SKM-1 treated with dmso at 0.1 percent for 144 hours (cell line): Measurements from ENCODE around the gene PXN.
A peak's percentile ranks its signal among the peaks of the same experiment; 100 is the strongest.
"Not testable (repeated sequence)": the region's sequence is repeated elsewhere in the genome, so short reads cannot be mapped to it uniquely, and the experiment has no call there.

Experiments used
- DNase-seq: peaks from one replicate; lab custom pipeline; 2025; ENCODE audit not compliant: unreplicated experiment; lab: John Stamatoyannopoulos, UW

PXN gene

DNA sequence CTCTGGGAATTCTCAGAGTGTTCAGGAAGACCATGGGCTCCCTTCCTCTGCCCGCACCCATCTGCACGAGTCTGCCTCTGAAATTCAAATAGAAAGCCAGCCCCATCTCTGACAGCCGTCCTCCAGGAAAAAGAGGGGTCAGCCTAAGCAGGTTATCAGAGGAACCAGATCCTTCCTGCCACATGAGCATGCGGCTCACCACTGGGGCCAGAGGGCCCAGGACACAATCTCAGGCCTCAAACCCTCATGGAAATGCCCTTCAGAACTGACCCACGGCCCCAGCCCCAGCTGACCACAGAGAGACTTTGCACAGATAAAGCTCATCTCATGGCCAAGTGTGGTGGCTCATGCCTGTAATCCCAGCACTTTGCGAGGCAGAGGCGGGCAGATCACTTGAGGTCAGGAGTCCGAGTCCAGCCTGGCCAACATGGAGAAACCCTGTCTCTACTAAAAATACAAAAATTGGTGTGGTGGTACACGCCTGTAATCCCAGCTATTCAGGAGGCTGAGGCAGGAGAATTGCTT is 23.2 kb downstream of the PXN start:
- no peak for DNase-seq

DNA sequence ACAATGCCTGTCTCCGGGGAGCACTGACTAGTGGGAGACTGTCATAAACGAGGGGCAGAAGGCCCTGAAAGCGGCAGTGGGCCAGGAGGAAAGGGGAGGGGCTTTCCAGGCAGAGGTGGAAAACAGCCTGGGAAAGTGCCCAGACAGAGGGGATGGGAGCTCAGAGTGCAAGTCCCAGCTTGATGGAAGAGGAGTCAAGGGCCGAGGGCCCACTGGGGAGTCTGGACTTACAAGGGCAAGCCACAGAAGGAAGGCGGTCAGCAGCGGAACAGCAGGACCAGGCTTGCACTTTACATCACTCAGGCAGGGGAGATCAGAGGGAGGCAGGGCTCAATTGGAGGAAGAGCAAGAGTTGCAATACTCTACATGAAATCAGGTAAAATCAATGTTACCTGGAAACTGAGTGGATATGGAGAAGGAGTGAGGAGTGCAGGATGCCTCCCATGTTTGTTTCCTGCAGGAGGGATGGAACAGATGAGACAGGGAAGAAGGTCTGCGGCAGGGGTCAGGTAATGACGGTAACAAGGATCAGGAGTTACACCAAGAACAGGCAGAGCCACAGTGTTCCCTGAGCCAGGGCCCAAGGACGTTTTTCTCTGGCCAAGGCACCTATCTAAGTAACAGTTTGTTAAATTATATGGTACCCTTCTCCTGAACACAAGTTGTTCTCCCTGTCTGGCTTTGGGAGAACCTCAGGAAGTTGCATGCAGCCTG is 23.8 kb downstream of the PXN start:
- DNase-seq, result no peak

DNA sequence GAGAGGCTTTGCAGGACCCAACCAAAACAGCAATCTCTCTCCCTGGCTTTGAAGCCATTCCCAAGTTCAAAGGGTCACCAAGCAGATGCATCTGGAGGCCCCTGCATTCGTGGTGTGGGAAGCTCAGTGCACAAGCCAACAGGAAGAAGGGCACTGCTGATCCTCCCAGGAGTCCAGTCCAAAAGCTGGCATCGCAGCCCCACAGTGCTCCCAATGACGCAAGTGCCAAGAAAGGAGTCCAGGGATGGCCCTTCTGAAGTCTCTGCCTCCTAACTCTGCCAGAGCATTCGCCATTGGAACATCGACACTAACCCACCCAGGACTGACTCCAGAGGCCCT is 25.1 kb downstream of the PXN start:
- no peak for DNase-seq

DNA sequence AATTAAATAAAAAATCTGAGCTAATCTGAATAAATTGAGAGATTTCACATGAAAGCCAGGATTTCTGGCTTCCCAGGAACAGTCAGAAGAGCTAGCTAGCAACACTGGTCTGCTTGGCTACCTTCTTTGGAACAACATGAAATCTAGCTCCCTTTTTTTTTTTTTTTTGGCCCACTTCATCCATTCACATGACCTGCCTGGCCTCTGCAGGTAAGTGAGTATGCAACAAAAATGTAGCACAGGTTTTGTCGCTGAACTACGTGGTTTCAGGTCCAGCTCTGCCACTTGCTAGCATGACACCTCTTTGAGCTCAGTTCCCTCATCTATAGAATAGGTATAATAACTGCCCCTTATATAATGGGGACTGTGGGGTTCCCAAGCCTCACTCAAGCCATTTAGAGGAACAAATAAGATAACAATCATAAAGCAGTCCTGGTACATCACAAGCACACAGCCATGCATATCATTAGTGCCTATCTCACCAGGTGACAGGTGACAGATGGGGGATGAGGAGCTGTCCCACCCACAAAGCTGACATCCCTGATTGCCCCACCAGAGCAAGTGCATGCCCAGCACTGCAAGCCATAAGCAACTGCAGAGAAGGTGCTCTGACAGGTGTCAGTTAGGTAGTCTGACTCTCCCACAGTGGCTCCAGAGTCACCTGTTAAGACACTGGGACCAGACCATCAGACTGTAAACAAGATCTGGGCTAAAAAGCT is 25.6 kb downstream of the PXN start:
- no peak for DNase-seq

DNA sequence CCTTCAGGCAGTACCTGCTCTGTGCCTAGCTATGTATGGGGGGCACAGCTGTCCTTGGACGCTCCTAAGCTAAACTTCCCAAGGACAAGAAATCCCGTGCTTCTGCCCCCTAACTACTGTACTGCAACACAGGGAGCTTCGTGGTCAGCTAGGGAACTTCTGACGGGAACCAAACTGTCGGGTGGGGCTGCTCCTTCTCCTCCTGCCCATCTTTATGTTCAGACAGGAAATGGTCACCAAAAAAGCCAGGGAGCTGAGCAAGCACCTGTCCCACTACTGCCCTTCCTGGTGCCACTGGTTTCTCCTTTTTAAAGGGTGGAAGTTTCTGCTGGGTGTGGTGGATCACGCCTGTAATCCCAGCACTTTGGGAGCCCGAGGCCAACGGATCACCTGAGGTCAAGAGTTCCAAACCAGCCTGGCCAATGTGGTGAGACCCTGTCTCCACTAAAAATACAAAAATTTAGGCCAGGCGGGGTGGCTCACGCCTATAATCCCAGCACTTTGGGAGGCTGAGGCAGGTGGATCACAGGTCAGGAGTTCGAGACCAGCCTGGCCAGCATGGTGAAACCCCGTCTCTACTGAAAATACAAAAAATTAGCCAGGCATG is 26.6 kb downstream of the PXN start:
- DNase-seq, result no peak

DNA sequence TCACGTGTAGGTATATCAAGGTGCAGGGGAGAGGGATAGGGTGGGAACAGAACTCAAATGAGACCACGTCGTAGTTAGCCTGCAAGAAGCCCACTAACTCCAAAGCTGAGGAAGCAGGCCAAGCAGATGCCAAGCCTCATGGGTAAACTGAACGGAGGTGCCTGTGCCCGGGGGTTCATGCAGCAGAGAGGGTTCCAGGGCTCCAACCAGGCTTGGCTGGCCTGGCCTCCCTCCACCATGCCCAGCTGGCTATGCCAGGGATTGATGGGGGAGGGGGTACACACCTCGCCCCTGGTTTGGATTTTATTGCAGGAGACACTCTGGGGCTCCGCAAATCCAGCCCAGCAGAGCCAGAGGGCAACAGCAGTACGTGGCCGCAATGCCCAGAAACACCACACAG is 27.3 kb downstream of the PXN start:
- DNase-seq, result no peak

DNA sequence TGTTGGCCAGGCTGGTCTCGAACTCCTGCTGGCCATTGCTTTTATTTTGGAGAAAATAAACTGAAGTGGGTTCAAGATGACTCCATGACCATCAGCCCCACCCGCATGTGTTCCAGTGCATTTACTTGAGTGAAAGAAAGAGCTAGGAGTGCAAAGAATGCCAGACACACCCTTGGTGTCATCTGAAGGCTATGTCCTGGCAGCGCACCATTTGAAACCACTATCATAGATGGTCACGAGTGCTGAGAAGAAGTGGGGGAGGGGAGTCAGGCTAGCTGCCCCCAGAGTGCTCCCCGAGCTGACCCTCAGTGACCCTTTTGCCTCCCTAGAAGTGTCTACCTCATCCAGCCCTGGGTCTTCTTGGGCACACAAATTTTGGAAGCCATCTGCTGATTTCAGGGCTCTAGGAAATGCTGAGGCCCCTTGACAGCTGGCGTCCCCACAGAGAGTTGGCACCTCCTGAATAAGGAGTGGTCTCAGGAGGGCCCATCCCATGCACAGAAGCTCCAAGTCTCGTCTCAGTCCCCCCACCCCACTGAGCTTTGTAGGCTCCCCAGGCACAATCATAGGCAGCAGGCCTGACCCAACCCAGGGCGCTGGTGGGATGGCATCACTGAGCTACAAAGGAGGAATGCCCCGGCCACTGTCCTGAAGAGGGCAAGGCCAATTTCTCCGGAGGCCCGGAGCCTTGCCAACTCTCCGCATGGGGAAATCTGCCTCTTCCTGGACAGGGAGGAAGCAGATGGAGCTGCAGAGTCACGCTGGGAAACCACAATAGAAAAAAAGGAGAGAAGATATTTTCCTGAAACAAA is 28.0 kb downstream of the PXN start:
- no peak for DNase-seq

DNA sequence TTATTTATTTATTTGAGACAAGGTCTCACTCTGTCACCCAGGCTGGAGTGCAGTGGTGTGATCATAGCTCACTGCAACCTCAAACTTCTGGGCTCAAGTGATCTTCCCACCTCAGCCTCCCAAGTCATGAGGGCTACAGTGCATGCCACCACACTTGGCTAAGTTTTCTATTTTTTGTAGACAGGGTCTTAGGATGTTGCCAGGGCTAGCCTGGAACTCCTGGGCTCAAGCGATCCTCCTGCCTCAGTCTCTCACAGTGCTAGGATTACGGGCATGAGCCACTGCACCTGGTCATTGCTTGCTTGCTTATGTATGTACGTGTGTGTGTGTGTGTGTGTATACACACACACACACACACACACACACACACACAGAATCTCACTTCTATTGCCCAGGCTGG is 28.7 kb downstream of the PXN start:
- DNase-seq, result not testable (repeated sequence)

DNA sequence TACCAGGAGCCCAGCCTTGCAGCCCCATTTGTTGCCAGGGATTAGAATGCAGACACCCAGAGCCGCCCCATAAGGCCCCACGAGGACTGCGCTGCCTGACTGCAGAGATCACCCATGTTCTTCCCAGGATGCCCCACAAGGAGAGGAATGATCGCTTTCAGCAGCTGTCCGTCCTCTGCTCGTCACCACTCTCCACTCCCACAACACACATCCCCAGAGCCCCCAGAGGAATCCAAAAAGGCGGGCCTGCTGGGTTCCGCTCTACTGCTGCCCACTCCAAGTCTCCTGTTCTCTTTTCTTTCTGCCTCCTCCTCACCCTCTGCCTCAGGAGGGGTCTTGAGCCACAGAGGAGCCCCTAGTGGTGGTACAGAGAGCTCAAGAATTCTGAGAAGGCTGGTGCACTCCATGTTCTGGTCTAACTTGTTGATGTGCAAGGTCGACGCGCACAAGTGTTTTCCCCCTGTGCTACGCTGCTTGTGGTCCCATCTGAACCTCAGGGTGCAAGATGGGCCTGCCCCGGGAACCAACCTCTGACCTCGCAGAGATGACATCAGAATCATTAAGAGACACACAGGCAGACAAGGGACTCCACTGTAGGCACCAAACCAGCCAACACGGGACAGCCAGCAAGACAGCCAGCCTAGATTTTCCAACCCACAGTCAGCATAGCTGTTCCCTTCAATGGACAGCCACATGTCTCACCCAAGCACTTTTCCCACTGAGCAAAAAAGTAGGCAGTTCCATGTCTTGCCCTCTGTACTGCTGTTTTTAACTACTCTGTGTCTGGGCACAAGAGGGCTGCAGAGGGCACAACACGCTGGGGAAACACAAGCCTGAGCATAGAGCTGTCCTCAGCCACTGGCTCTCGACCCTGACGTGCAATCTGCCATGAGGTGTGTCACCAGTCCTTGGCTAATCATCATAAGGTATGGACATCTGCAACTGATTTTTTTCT is 29.9 kb downstream of the PXN start:
- no peak for DNase-seq

DNA sequence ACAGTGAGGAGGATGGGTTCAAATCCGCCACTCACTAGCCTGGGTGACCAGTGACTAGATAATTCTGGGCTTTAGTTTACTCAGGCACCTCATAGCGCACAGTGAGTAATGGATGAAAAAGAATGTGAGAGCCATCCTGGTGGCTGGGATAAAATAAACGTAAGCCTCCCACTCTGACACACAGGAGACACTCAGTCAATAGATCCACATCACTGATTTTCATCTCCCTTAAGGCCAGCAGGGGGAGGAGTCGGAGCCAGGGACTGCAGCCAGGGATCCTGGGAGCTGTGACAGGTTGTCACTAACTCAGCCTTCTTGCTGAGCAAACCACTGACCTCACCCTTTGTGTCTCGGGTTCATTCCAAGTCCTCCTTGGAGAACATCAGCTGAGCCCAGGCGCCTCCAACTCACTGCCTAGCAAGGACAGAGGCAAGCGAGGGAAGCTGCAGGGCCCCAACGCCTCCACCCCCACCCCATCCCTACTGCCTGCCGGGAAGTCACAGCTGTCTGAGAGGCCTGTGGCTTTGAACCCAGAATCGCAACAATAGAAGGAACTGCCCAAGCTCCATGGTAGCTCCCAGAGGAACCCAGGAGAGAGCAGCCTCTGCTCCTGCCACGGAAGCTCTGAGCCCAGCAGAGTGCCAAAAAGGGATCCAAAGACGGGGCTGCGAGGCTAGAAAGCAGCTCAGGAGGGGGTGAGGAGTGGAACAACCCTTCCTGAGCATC is 30.7 kb downstream of the PXN start:
- no peak for DNase-seq

DNA sequence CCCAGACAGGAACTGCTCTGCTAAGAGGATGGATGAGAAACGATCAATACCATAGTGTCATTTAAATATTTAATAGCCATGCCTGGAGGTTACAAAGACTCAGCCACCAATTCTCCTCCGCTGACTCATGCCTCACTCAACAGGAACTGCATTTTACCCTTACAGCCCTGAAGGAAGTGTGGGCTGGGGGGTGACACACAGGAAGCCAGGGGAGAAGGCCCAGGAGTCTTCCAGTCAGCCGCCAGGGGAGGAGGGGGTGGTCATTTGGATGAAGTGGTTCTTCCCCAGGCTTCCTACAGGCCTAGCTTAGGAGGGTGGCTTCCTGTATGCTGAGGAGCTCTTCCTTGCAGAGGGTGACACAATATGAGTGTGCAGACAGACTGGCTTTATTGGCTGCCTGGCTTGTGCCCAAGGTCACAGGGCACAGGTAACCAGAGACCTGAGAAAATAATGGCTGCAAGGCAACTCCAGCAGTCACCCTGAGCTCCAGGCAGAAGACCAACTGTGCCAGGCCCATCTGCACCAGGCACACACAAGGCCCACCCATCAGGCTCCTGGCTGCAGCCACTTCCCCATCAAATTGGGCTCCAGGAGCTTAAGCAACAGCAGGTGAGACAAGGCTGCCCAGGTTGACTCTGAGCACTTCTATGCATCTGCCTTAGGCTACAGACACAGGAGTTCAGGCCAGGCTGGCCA is 34.1 kb downstream of the PXN start:
- no peak for DNase-seq

DNA sequence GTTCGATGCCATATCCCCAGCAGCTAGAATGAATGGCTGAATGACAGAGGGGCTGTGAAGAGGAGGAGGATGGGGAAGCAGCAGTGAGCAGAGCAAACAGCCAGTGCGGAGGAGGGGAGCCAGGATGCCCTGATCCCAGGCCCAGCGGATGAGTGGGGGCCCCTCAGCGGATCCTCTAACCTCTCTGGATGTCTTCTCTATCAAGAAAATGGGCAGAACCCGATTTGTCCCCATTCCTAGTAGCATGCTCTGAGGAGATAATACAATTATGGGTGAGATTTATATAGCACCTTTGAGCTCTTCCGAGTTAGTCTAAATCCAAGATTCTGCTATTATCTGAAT is 34.6 kb downstream of the PXN start:
- no peak for DNase-seq

DNA sequence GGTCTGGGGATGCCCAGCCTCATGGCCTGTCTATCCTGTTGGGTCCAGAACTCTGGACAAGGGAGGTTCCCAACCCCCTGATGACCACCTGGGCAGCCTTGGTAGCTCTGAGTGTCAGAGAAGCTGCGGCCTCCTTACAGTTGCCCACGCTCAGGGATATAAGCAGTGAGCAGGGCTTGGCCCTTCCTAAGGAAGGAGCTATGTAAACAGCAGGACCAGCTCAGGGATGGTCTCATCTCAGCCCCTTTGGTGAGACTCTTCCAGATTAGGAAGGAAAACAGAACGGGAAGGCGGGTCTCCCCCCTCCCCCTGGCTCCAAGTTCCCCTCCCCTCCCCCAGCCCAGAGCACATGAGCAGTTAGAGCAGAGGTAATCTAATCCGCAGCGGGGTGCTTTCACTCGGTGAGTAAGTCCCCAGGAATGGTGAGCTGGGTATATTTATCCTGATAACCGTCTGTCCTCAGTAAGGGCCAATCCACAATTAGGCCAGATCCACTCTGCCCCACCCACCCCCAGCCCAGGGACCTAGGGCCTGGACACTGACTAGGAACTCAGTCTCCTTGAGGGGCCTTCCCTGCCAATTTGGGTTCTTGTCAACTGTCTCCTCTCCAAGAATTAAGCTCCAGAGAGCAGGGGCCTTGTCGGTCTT is 35.1 kb downstream of the PXN start:
- no peak for DNase-seq

DNA sequence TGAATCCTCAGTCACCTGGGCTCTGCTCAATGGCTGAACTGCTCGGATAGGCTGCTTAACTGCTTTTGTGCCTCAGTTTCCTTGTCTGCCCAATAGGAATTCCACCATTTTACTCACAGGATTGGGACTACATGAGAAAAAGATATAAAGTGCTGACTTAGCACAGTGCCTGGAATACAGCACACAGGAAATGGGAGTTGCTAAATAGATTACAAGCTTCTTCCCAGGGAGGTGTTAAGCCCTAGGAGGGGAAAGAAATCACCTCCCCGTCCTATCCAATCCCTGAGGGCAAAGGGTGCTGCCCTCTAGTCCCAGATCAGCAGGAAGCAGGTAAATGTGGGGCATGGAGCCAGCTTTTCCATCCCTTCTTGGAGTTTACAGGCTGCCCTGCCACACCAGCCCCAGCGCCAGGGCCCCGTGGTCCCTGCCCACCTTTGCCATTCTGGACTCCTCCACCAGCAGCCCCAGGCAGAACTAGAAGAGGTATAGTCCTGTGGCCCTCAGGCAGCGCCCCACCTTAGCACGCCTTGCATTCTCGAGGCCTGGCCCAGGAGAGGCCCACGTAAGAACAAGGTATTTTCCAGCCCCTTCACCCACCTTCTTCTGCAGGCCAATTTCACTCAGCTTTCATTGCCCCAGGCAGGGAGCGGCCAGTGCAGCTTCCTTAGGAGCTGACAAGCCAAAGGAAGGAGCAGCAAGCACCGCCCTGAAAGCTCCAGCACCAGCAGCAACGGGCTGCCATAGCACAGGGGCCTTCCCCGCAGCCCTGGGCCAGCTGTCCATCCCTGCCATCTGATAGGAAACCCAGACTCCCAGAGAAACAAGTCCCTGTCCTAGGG is 35.8 kb downstream of the PXN start:
- no peak for DNase-seq

DNA sequence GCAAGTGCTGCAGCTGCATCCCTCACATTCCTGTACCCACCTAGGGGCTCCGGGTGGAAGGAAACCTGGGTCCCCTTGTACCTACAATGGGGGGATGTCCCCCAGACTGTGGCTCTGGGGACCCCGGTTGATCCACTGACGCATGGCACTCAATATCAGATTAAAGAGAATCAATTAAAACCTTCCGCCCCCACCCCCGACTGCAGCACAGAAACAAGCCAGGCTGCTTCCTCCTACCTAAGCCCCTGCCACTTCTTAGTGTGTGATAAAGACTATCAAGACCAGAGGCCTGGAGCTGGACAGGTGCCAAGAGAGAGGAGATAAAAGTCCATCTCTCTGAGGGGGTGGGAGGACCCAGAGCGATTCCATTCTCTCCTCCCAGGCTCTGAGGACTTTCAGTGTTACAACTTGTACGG is 36.5 kb downstream of the PXN start:
- DNase-seq, result no peak

DNA sequence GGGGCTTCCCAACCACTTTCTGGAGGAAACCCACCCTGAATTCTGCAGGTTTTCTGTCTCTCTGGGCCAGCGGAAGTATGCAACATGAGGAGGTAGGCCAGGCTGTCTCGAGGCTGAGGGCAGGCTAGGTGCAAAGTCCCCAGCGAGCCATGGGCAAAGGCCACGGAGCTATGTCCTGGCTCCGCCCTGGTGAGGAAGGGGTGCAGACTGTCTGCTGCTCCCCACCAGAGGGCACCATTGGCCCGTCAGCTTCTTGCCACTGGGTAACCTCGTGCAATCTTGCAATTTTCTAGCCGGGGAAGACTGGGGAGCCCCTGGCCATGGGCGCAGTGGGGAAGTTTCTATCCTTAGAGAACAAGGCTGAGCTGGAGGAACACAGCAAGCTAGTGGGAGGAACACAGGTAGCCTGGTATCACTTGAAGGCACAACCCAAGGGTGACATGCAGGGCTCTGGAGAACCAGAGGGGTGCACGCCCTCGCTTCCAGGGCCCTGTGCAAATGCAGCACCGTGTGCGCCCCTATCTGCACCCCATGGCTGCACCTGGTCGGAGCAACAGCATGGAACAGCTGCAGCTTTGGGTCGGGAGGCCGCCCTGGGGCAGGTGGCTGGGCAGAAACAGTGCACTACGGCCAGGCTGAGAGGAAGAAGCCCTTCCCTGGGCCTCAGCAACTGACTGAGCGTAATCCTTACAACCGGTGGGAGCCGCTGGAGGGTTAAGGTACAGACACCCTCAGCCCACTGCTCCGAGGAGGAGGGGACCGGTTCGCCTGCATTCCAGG is 37.0 kb downstream of the PXN start:
- DNase-seq, result peak; percentile 26

DNA sequence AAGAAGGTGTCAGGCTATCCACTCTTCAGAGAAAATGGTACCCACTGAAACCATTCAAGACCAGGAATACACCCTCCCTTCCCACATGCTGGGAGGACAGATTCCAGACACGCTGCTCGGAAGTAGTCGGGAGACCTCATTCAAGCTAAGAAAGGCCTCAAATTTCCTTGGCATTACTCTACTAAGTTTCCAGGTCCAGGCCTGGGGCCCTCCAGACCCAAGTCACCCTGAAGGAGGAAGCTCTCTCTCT is 37.6 kb downstream of the PXN start:
- DNase-seq, result no peak
